SIG-M5 (cell line): Measurements from ENCODE around the gene ZNF691.
"Not testable (repeated sequence)": the region's sequence is repeated elsewhere in the genome, so short reads cannot be mapped to it uniquely, and the experiment has no call there.

Source experiments
- DNase-seq: peaks from one replicate; lab custom pipeline; 2025; lab: John Stamatoyannopoulos, UW

Gene ZNF691

GRCh38 chr1:42859366-42859765, 13.0 kb downstream of the ZNF691 start:
- DNase-seq, result not testable (repeated sequence)

GRCh38 chr1:42860339-42861013, 14.1 kb downstream of the ZNF691 start:
- DNase-seq, result no peak

DNA sequence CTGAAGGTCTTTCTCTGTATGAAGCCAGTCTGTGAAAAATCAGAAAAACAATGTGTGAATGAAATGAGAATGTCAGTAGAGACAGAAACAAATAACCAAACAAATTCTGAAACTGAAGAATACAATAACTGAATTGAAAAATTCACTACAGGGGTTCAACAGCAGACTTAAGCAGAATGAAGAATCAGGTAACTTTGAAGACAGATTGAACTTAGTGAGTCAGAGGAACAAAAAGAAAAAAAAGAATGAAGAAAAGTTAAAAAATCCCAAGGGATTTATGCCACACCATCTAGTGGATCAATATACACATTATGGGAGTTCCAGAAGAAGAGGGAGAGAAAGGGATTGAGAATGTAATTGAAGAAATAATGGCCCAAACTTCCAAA, 14.6 kb downstream of the ZNF691 start:
- no peak for DNase-seq

DNA sequence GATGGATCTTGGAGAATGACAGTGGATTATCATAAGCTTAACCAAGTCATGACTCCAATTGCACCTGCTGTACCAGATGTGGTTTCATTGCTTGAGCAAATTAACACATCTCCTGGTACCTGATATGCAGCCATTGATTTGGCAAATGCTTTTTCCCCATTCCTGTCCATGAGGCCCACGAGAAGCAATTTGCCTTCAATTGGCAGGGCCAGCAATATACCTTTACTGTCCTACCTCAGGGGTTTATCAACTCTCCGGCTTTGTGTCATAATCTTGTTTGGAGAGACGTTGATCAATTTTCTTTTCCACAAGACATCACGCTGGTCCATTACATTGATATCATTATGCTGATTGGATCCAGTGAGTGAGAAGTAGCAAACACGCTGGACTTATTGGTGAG, 20.1 kb downstream of the ZNF691 start:
- DNase-seq, result no peak

DNA sequence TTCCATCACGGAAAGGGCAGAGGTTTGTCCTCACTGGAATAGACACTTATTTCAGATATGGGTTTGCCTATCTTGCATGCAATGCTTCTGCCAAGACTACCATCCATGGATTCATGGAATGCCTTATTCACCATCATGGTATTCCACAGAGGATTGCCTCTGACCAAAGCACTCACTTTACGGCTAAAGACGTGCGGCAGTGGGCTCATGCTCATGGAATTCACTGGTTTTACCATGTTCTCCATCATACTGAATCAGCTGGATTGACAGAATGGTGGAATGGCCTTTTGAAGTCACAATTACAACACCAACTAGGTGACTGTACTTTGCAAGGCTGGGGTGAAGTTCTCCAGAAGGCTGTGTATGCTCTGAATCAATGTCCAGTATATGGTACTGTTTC, 22.1 kb downstream of the ZNF691 start:
- DNase-seq, result not testable (repeated sequence)

DNA sequence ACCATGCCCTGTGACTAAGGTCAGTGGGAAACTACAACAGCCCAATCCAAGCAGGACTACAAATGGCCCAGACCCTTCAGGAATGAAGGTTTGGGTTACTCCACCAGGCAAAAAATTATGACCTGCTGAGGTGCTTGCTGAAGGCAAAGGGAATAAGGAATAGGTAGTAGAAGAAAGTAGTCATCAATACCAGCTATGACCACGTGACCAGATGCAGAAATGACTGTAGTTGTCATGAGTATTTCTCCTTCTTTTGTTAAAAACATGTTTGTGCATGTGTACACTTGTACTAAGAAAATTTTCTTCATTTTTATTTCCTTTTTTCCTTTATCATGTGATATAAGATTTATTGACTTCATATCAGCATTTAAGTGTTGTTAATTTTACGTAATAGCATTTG, 22.8 kb downstream of the ZNF691 start:
- DNase-seq, result not testable (repeated sequence)

DNA sequence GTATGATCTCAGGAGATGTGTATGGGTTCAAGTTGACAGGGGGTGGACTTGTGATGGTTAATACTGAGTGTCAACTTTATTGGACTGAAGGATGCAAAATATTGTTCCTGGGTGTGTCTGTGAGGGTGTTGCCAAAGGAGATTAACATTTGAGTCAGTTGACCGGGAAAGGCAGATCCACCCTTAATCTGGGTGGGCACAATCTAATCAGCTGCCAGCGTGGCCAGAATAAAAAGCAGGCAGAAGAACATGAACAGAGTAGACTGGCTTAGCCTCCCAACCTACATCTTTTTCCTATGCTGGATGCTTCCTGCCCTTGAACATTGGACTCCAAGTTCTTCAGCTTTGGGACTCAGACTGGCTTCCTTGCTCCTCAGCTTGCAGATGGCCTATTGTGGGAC, 23.3 kb downstream of the ZNF691 start:
- DNase-seq, result not testable (repeated sequence)

- DNase-seq, result not testable (repeated sequence)
These were observed 26.7 kb downstream of the ZNF691 start for GRCh38 chr1:42873108-42873507.

DNA sequence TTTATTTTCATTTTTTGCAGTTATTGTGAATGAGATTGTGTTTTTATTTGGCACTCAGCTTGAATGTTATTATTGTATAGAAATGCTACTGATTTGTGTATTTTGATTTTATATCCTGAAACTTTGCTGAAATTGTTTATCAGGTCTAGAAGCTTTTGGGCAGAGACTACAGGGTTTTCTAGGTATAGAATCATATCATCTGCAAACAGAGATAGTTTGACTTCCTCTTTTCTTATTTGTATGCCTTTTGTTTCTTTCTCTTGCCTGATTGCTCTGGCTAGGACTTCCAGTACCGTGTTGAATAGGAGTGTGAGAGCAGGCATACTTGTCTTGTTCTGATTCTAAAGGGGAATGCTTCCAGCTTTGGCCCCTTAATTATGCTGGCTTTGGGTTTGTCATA, 27.3 kb downstream of the ZNF691 start:
- no peak for DNase-seq

GRCh38 chr1:42876009-42876408, 29.6 kb downstream of the ZNF691 start:
- no peak for DNase-seq

DNA sequence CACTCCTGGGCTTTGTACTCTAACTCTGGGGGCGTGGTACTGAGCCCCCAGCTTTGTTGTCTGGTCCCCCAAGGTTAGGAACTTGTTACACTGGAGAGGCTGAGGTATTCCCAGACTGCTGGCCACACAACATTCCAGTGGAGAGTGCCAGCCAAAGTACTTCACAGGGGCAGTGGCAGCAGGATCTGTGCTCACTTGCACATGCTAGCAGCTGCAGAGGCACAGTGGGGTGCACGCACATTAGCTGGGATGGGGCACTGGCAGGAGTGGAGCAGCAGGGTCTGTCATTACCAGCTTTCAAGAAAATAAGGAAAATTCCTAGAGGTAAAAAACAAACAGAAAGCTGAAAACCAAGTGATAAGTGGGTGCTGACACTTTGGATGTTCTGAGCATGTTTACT, 31.0 kb downstream of the ZNF691 start:
- DNase-seq, result no peak

DNA sequence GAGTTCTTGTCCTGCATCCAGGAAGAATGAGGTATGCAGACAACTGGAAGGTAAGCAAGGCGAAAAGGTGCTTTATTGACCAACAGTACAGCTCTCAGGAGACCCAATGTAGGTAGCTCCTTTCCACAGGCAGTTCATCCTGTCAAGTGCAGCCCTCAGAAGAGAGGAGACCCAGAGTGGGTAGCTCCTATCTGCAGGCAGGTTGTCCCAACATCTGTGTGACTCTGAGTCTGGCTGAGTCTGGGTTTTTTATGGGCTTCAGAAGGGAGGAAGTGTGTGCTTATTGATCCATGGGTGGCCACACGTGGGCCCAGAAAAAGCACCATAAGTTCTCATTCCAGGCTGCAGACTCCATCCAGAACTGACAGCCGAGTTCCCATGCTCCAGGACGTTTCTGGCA, 34.0 kb downstream of the ZNF691 start:
- DNase-seq, result no peak

DNA sequence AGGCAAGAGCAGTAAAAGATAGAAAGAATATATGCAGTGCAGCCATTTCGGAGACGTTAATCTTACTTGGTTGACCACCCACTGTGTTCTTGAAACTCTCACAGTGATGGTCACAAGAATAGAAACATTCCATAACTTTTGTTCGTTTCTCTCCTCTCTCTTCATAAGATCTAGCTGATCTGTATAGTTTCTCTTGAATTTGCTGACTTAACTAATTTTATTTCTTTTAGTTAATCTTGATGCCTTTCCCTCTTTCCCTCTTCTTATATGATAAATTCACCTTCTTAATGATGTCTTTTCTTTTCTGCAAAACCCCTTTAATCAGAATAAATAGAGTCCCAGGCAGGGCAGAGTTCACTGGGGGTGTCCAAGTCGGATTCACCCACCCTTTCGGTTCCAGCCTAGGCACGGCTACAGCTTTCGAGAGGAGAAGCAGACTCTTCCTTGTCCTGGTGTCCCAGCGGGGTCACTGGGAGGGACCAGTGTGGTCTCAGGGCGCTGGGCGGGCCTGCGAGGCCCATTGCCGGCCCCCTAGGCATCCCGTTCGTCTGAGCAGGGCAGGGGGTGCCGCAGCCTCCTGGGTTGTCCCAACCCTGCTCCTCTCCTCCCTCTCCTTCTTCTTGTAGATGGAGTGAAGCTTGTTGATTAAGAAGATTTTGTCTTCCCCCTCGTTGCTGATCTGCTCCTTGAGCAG, 39.8 kb downstream of the ZNF691 start:
- DNase-seq, result no peak

- no peak for DNase-seq
These were observed 40.4 kb downstream of the ZNF691 start for GRCh38 chr1:42886800-42887199.

GRCh38 chr1:42887366-42887765, 41.0 kb downstream of the ZNF691 start:
- no peak for DNase-seq

DNA sequence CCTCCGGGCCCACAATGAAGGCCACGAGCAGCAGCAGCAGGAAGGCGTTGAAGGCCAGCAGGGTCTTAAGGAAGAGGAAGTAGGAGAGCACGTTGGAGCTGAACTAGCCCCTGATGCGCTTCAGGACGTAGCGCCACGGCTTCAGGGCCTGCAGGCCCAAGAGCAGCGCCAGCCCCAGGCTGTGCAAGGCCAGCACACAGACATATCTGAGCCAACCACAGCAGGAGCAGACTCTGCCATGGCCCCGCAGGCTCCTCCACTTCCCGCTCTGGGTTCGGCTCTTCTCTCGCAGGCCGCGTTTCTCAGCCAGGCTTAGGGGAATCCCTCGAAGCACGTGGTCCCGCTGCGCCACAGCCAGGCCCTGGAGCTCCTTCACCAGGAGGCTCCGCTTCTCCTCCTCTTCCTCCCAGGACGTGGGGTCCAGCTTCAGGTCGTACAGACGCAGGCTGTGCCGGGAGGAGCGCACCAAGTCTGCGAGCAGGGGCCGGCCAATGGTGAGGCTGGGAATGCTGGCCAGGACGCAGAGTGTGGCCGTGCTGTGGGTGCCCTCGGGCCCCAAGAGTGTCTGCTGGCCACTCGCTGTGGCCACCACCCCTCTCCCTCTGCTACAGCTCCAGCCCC, 41.7 kb downstream of the ZNF691 start:
- DNase-seq, result no peak

DNA sequence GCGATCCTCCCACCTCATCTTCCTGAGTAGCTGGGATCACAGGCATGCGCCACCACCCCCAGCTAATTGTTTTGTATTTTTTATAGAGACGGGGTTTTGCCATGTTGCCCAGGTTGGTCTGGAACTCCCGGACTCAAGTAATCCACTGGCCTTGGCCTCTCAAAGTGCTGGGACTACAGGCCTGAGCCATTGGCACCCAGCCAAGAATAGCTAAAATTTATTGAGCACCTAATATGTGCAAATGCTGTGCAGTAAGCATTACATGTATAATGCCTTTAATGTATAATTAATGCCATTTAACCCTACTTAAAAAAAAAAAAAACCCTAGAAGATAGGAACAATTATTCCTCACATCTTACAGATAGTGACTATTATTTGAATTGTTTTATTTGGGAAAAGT, 42.9 kb downstream of the ZNF691 start:
- DNase-seq, result no peak

GRCh38 chr1:42891465-42892138, 45.2 kb downstream of the ZNF691 start:
- no peak for DNase-seq

DNA sequence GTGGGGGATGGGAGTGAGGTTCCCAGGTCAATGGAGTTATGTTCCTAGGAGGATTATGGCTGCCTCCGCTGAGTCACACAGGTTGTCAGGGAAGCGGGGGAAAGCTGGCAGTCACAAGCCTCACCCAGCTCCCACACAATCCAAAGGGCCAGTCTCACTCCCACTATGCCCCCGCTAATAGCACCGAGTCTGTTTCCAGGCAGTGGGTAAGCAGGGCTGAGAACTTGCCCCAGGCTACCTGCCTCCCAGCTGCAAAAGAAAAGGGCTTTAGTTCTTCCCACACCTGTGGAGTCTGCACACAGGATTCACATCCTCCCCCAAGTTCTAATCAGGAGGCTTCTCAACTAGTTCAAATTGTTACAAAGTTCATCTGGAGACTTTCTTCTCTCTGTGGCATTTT, 53.5 kb downstream of the ZNF691 start:
- DNase-seq, result not testable (repeated sequence)
